Astrocyte of the cerebellum (primary cell): ENCODE data around the gene ELAPOR1.

Experiments
- DNase-seq: peaks from one replicate; pipeline ENCODE4 v3.0.0-alpha.2; 2011; ENCODE audit warnings: low read depth
- H3K4me3 ChIP-seq: 2 replicates; pipeline ENCODE4 v1.5.1; 2011; ENCODE audit warnings: mild to moderate bottlenecking, low read depth, low read length, moderate library complexity
- CTCF ChIP-seq: IDR thresholded peaks from 2 replicates; pipeline ENCODE4 v1.5.1; 2012; ENCODE audit warnings: low read length, low read depth, moderate library complexity, mild to moderate bottlenecking; ENCODE audit errors: missing control alignments
- in situ Hi-C: cut with HindIII; loops from 2 replicates; pipeline ENCODE4 v1.10.0; 2017; ENCODE audit warnings: low sequenced_read_pairs

ELAPOR1 gene

GRCh38 chr1:109133815-109134214 lies 19.9 kb downstream of the ELAPOR1 start:
- in situ Hi-C loops: no loop called here
- no peak overlapping the region for H3K4me3 ChIP-seq
- no peak for DNase-seq
- TF ChIP-seq CTCF: no peak

- no peak for DNase-seq
- no peak for TF ChIP-seq CTCF
- H3K4me3 ChIP-seq: no peak overlapping the region
- in situ Hi-C loops: no loop called here
These were observed 20.5 kb downstream of the ELAPOR1 start for GRCh38 chr1:109134423-109134822.

- no peak overlapping the region for H3K4me3 ChIP-seq
- in situ Hi-C loops: no loop called here
- no peak for DNase-seq
- TF ChIP-seq CTCF: no peak
These were observed 22.0 kb downstream of the ELAPOR1 start for GRCh38 chr1:109135940-109136339.

GRCh38 chr1:109136766-109137165 lies 22.9 kb downstream of the ELAPOR1 start:
- no peak overlapping the region for H3K4me3 ChIP-seq
- in situ Hi-C loops: no loop called here
- TF ChIP-seq CTCF: no peak
- DNase-seq: no peak

- DNase-seq: no peak
- no peak overlapping the region for H3K4me3 ChIP-seq
- in situ Hi-C loops: no loop called here
- no peak for TF ChIP-seq CTCF
These were observed 24.0 kb downstream of the ELAPOR1 start for GRCh38 chr1:109137958-109138357.

- TF ChIP-seq CTCF: no peak
- H3K4me3 ChIP-seq: no peak overlapping the region
- no peak for DNase-seq
- in situ Hi-C loops: no loop called here
These were observed 24.4 kb downstream of the ELAPOR1 start for GRCh38 chr1:109138358-109138757.

- no peak for DNase-seq
- in situ Hi-C loops: no loop called here
- TF ChIP-seq CTCF: no peak
- no peak overlapping the region for H3K4me3 ChIP-seq
These were observed 26.5 kb downstream of the ELAPOR1 start for GRCh38 chr1:109140392-109140791.
